ENCODE results near the gene HSPA8. TPM values are rescaled to one million over a fixed set of nuclear protein-coding genes. Genes with fewer than 3 reads are reported as not detected.
A peak's percentile ranks its signal among the peaks of the same experiment; 100 is the strongest.

HSPA8 gene
- total and polyA plus RNA-seq, 8 donors = 187 to 1,244 (median 547) TPM

DNA sequence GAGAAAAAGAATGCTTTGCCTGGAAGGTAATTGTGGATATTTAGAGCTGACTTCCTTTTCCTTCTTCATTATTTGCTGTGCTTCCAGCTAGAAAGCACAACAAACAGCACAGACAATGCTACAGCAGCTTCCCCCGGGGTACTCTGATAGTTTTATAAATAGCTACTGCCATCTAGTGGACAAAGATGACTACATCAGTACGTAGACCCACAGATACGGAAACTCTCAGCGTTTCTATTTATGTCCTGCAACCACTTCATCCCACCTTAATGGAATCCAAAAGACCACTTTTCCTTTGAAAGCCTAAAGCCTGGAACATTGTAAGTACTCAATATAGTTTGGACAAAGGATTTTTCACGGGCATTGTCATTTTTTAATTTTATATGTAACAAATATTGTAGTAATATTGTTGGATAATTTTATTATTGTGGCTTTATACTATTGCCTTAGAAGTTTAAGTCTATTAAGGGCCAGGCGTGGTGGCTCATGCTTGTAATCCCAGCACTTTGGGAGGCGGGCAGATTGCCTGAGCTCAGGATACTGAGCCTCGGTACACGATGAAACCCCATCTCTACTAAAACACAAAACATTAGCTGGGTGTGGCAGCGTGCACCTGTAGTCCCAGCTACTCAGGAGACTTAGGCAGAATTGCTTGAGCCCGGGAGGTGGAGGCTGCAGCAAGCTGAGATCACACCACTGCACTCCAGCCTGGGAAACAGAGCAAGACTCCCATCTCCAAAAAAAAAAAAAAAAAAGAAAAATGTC is 7.5 kb downstream of the HSPA8 start:
- Histone ChIP-seq H3K27ac (peak overlapping the region in 3 of 5 donors; percentile 3 to 40 (median 38)), H3K36me3 (peaks cover 45 to 70% (median 63%) of the 10 kb centered on the region in 4 donors)
- intact Hi-C loops (cut with DNase I; ENCODE audit: low total_unique reads) = no loop called here

DNA sequence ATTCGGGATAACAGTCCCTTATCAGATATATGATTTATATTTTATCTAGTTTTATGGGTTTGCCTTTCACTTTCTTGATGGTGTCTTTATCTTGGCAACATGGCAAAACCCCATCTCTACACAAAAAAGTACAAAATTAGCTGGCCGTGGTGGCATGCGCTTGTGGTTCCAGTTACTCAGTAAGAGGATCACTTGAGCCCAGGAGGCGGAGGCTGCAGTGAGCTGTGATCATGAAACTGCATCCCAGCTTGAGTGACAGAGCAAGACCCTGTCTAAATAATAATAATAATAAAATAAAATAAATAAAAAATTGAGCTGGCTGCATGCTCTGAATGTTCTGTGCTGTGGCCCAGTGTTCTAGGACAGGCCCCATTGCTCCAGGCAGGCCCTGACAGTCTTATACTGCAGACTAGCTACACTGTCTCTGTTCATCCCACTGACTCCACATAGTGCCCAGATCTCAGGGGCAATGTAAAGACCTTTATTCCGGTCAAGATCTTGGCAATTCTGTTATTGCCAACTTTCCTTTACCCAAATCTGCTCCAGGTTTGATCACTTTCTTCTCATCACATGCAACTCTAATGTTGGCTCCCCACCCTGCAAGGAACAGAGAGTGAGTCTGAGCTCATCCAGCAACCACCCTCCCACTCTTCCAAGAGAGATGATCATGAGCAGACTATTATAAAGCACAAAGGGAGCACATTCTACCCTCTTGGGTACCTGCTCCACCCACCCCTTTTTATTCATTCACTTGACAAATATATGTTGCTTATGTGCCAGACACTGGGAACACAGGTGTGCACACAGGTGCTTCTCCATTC is 8.8 kb downstream of the HSPA8 start:
- Histone ChIP-seq H3K4me1 (peaks cover 18 to 43% (median 34%) of the 10 kb centered on the region in 4 donors), H3K27ac (no peak overlapping the region), H3K27me3 (no peaks in the 10 kb centered on the region), H3K9me3 (no peaks in the 10 kb centered on the region), H3K4me3 (no peak overlapping the region), H3K36me3 (peaks cover 31 to 56% (median 49%) of the 10 kb centered on the region in 4 donors)
- TF ChIP-seq POLR2AphosphoS5 (IDR thresholded peaks at IDR 0.05) (peak in 1 of 3 donors; percentile 18), POLR2A (IDR thresholded peaks at IDR 0.05) (no peak), EP300 (IDR thresholded peaks at IDR 0.05) (no peak)
- TF ChIP-seq, protein P1, sequence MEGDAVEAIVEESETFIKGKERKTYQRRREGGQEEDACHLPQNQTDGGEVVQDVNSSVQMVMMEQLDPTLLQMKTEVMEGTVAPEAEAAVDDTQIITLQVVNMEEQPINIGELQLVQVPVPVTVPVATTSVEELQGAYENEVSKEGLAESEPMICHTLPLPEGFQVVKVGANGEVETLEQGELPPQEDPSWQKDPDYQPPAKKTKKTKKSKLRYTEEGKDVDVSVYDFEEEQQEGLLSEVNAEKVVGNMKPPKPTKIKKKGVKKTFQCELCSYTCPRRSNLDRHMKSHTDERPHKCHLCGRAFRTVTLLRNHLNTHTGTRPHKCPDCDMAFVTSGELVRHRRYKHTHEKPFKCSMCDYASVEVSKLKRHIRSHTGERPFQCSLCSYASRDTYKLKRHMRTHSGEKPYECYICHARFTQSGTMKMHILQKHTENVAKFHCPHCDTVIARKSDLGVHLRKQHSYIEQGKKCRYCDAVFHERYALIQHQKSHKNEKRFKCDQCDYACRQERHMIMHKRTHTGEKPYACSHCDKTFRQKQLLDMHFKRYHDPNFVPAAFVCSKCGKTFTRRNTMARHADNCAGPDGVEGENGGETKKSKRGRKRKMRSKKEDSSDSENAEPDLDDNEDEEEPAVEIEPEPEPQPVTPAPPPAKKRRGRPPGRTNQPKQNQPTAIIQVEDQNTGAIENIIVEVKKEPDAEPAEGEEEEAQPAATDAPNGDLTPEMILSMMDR (IDR thresholded peaks at IDR 0.05) = no peak
- intact Hi-C loops (cut with DNase I; ENCODE audit: low total_unique reads) = no loop called here
- no peak for DNase-seq
- WGBS, 5 donors = 70 to 88% (median 82%) methylated on average over 5 of the region's 5 CpGs

More for the DNA sequence above, 7.5 kb downstream of the HSPA8 start:
- WGBS, 5 donors = 16 to 23% (median 20%) methylated on average over 11 of the region's 11 CpGs
- Histone ChIP-seq H3K4me1 (peaks cover 31 to 57% (median 48%) of the 10 kb centered on the region in 4 donors), H3K27me3 (no peaks in the 10 kb centered on the region), H3K4me3 (no peak overlapping the region), H3K9me3 (no peaks in the 10 kb centered on the region)
- peak in 1 of 2 donors; percentile 86 for DNase-seq
- peak in 1 of 3 donors; percentile 26 for TF ChIP-seq POLR2AphosphoS5 (IDR thresholded peaks at IDR 0.05)
- no peak for TF ChIP-seq POLR2A (IDR thresholded peaks at IDR 0.05)
- TF ChIP-seq EP300 (IDR thresholded peaks at IDR 0.05) = no peak
- TF ChIP-seq, protein P1 (IDR thresholded peaks at IDR 0.05) = peak in 5 of 7 experiments; percentile 28 to 71 (median 62)

DNA sequence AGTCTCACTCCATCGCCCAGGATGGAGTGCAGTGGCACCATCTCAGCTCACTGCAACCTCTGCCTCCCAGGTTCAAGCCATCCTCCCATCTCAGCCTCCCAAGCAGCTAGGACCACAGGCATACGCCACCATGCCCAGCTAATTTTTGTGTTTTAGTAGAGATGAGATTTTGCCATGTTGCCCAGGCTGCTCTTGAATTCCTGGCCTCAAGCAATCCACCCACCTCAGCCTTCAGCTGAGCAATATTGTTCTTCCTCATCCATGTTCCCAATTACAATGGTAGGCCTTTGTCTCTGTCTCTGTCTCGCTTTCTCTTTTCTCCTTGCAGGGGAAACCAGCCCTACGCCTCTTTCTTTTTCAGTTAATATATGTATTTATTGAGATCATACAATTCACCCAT is 10.3 kb downstream of the HSPA8 start:
- 95 to 97% (median 96%) methylated on average over 4 of the region's 4 CpGs for WGBS, 5 donors
- intact Hi-C loops (cut with DNase I; ENCODE audit: low total_unique reads) = no loop called here
- Histone ChIP-seq H3K4me3 (no peak overlapping the region), H3K9me3 (no peaks in the 10 kb centered on the region), H3K27ac (no peak overlapping the region), H3K36me3 (peaks cover 17 to 41% (median 34%) of the 10 kb centered on the region in 4 donors), H3K27me3 (no peaks in the 10 kb centered on the region), H3K4me1 (peaks cover 5 to 28% (median 20%) of the 10 kb centered on the region in 4 donors)
- DNase-seq = no peak
- TF ChIP-seq POLR2AphosphoS5 (IDR thresholded peaks at IDR 0.05) (no peak), POLR2A (IDR thresholded peaks at IDR 0.05) (no peak), EP300 (IDR thresholded peaks at IDR 0.05) (no peak)
- TF ChIP-seq, protein P1 (IDR thresholded peaks at IDR 0.05) = no peak

DNA sequence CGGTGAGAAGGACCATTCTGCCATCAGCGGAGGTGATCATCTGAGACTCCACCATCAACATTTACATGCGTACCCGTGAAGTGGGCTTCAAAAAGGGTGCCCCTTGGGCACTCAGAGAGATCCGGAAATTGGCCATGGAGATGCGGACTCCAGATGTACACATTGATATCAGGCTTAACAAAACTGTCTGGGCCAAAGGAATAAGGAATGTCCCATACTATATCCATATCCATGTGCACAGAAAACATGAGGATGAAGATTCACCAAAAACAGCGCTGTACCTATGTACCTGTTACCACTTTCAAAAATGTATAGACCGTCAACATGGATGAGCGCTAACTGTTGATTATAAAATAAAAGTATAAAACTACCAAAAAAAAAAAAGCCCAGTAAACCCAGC is 10.8 kb downstream of the HSPA8 start:
- no peak overlapping the region for H3K4me3 ChIP-seq
- no peaks in the 10 kb centered on the region for H3K9me3 ChIP-seq
- no peak for DNase-seq
- peaks cover 5 to 23% (median 15%) of the 10 kb centered on the region in 4 donors for H3K4me1 ChIP-seq
- WGBS, 5 donors = 91 to 94% (median 93%) methylated on average over 9 of the region's 9 CpGs
- intact Hi-C loops (cut with DNase I; ENCODE audit: low total_unique reads) = no loop called here
- no peak for TF ChIP-seq POLR2A (IDR thresholded peaks at IDR 0.05)
- TF ChIP-seq, protein P1 (IDR thresholded peaks at IDR 0.05) = no peak
- H3K27ac ChIP-seq = no peak overlapping the region
- no peaks in the 10 kb centered on the region for H3K27me3 ChIP-seq
- H3K36me3 ChIP-seq = peaks cover 12 to 37% (median 29%) of the 10 kb centered on the region in 4 donors

Data from stomach (tissue), 9 donors.